ENCODE results near the gene LARGE2.
"Not testable (repeated sequence)": the region's sequence is repeated elsewhere in the genome, so short reads cannot be mapped to it uniquely, and the experiment has no call there.

- not testable (repeated sequence) for TF ChIP-seq CTCF (IDR thresholded peaks at IDR 0.05 in 2 of 3, conservative IDR thresholded peaks at IDR 0.05 in 1 of 3; ENCODE audit: borderline replicate concordance in 1 of 3, insufficient read depth in 1 of 3, low read depth in 2 of 3, low read length in 2 of 3); MAX (IDR thresholded peaks at IDR 0.05); POLR2AphosphoS5 (IDR thresholded peaks at IDR 0.05; ENCODE audit: low read depth, low read length); SIN3A (IDR thresholded peaks at IDR 0.05; ENCODE audit: low read depth); EZH2 (IDR thresholded peaks at IDR 0.05); YY1 (IDR thresholded peaks at IDR 0.05; ENCODE audit: extremely low read depth, insufficient replicate concordance, low read depth, low read length); CEBPB (IDR thresholded peaks at IDR 0.05; ENCODE audit: low read depth); ELF1 (IDR thresholded peaks at IDR 0.05; ENCODE audit: borderline replicate concordance, low read depth); POLR2A (IDR thresholded peaks at IDR 0.05; ENCODE audit: borderline replicate concordance, extremely low read depth, insufficient read depth, insufficient read length); ATF3 (IDR thresholded peaks at IDR 0.05); FOSL1 (IDR thresholded peaks at IDR 0.05; ENCODE audit: low read depth); SP1 (IDR thresholded peaks at IDR 0.05; ENCODE audit: low read depth); REST (IDR thresholded peaks at IDR 0.05; ENCODE audit: low read depth); ZFX (IDR thresholded peaks at IDR 0.05)
These were observed 16.9 kb upstream of the LARGE2 start for GRCh38 chr11:45905576-45905975.

Measured in HCT116 (cell line).